ENCODE measurements around the gene MOB3C. TPM values are rescaled to one million over a fixed set of nuclear protein-coding genes. Genes with fewer than 3 reads are reported as not detected.

Gene MOB3C
- polyA plus RNA-seq, 1 donor (not counting 4 experiments of a cell fraction or from before 2014, with no cell fraction given) = 18.4 TPM

DNA sequence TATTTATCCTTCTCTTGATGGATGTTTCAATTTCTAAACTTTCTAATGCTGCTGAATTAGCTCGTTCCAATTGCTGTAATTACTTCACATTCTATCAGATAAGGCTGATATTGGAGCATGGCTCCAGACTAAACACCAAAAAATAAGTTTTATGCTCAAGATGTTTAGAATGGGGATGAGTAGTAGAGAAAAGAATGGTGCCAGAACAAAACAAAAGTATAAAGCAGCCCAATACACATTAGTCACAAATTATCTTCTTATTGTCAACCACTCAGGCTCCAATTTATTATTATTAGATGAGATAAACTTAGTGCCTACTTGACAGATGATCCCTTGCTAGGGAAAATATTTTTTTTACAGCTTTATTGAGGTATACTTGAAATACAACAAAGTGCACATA, 29.7 kb upstream of the MOB3C start:
- no peak for DNase-seq (ENCODE audit: low read depth, low spot score)
- H3K9me3 ChIP-seq (ENCODE audit: control insufficient read depth, low read depth, low read length) = no peaks in the 10 kb centered on the region
- dilution Hi-C loops (cut with MboI; ENCODE audit: extremely low pct_ligation_motif_present, low sequenced_read_pairs) = no loop called here

DNA sequence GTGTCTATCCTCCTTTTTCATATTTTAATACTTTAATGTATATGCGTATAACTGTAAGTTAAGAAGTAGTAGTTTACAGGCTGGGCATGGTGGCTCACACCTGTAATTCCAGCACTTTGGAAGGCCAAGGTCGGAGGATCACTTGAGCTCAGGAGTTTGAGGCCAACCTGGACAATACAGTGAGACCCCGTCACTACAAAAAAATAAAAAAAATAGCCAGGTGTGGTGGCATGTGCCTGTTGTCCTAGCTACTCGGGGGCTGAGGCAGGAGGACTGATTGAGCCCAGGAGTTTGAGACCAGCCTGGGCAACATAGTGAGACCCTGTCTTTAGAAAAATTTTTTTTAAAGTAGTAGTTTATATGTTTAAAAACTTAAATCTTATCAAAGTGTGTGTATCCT, 29.2 kb upstream of the MOB3C start:
- no peak for DNase-seq (ENCODE audit: low read depth, low spot score)
- dilution Hi-C loops (cut with MboI; ENCODE audit: extremely low pct_ligation_motif_present, low sequenced_read_pairs) = no loop called here
- TF ChIP-seq, protein P1, sequence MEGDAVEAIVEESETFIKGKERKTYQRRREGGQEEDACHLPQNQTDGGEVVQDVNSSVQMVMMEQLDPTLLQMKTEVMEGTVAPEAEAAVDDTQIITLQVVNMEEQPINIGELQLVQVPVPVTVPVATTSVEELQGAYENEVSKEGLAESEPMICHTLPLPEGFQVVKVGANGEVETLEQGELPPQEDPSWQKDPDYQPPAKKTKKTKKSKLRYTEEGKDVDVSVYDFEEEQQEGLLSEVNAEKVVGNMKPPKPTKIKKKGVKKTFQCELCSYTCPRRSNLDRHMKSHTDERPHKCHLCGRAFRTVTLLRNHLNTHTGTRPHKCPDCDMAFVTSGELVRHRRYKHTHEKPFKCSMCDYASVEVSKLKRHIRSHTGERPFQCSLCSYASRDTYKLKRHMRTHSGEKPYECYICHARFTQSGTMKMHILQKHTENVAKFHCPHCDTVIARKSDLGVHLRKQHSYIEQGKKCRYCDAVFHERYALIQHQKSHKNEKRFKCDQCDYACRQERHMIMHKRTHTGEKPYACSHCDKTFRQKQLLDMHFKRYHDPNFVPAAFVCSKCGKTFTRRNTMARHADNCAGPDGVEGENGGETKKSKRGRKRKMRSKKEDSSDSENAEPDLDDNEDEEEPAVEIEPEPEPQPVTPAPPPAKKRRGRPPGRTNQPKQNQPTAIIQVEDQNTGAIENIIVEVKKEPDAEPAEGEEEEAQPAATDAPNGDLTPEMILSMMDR (optimal IDR thresholded peaks at IDR 0.05 in 1 of 3, IDR thresholded peaks at IDR 0.05 in 1 of 3, conservative IDR thresholded peaks at IDR 0.05 in 1 of 3; ENCODE audit: extremely low read depth in 1 of 3, insufficient read depth in 2 of 3, low read length in 3 of 3) = no peak
- TF ChIP-seq EZH2 (IDR thresholded peaks at IDR 0.05; ENCODE audit: low read length) = no peak
- H3K4me2 ChIP-seq (ENCODE audit: control insufficient read depth, extremely low read depth, insufficient read depth, low read depth, low read length) = no peak overlapping the region
- H3K79me2 ChIP-seq (ENCODE audit: control insufficient read depth, insufficient read depth, low read length) = no peaks in the 10 kb centered on the region
- no peak for FAIRE-seq
- H3K9me1 ChIP-seq (ENCODE audit: control insufficient read depth, extremely low read depth, insufficient read depth, low read length) = no peaks in the 10 kb centered on the region
- no peak overlapping the region for H3K4me3 ChIP-seq (ENCODE audit: control insufficient read depth in 2 of 3, extremely low read depth in 1 of 3, insufficient read depth in 2 of 3, low read depth in 1 of 3, low read length in 3 of 3)
- no peaks in the 10 kb centered on the region for H3K27me3 ChIP-seq (ENCODE audit: control insufficient read depth, extremely low read depth, insufficient read depth, low read length)
- no peak overlapping the region for H3K27ac ChIP-seq (ENCODE audit: control insufficient read depth, insufficient read depth, low read length)
- no peaks in the 10 kb centered on the region for H3K4me1 ChIP-seq (ENCODE audit: control insufficient read depth, extremely low read depth, insufficient read depth, low read length)
- H2AFZ ChIP-seq (ENCODE audit: control insufficient read depth, low read length) = no peak overlapping the region
- no peak overlapping the region for H3K9ac ChIP-seq (ENCODE audit: control insufficient read depth, extremely low read depth, insufficient read depth, low read length)
- peaks cover 1 to 13% of the 10 kb centered on the region in 2 experiments for H3K36me3 ChIP-seq (ENCODE audit: control insufficient read depth in 2 of 2, extremely low read depth in 1 of 2, insufficient read depth in 2 of 2, low read length in 2 of 2)
- H3K9me3 ChIP-seq (ENCODE audit: control insufficient read depth, low read depth, low read length) = no peaks in the 10 kb centered on the region
- H4K20me1 ChIP-seq (ENCODE audit: control insufficient read depth, extremely low read depth, insufficient read depth, low read length) = no peaks in the 10 kb centered on the region

More for the DNA sequence above, 29.7 kb upstream of the MOB3C start:
- Histone ChIP-seq H3K4me2 (ENCODE audit: control insufficient read depth, extremely low read depth, insufficient read depth, low read depth, low read length) (no peak overlapping the region), H3K9ac (ENCODE audit: control insufficient read depth, extremely low read depth, insufficient read depth, low read length) (no peak overlapping the region), H3K27me3 (ENCODE audit: control insufficient read depth, extremely low read depth, insufficient read depth, low read length) (no peaks in the 10 kb centered on the region), H4K20me1 (ENCODE audit: control insufficient read depth, extremely low read depth, insufficient read depth, low read length) (no peaks in the 10 kb centered on the region), H3K79me2 (ENCODE audit: control insufficient read depth, insufficient read depth, low read length) (no peaks in the 10 kb centered on the region), H3K4me1 (ENCODE audit: control insufficient read depth, extremely low read depth, insufficient read depth, low read length) (no peaks in the 10 kb centered on the region), H2AFZ (ENCODE audit: control insufficient read depth, low read length) (no peak overlapping the region), H3K9me1 (ENCODE audit: control insufficient read depth, extremely low read depth, insufficient read depth, low read length) (no peaks in the 10 kb centered on the region), H3K27ac (ENCODE audit: control insufficient read depth, insufficient read depth, low read length) (no peak overlapping the region), H3K36me3 (ENCODE audit: control insufficient read depth in 2 of 2, extremely low read depth in 1 of 2, insufficient read depth in 2 of 2, low read length in 2 of 2) (peaks cover 1 to 13% of the 10 kb centered on the region in 2 experiments), H3K4me3 (ENCODE audit: control insufficient read depth in 2 of 3, extremely low read depth in 1 of 3, insufficient read depth in 2 of 3, low read depth in 1 of 3, low read length in 3 of 3) (no peak overlapping the region)
- FAIRE-seq = no peak
- TF ChIP-seq, protein P1 (optimal IDR thresholded peaks at IDR 0.05 in 1 of 3, IDR thresholded peaks at IDR 0.05 in 1 of 3, conservative IDR thresholded peaks at IDR 0.05 in 1 of 3; ENCODE audit: extremely low read depth in 1 of 3, insufficient read depth in 2 of 3, low read length in 3 of 3) = no peak
- no peak for TF ChIP-seq EZH2 (IDR thresholded peaks at IDR 0.05; ENCODE audit: low read length)
